NB4 (cell line): Measurements from ENCODE around the gene IQCE.

Experiments used
- DNase-seq: peaks from one replicate; pipeline ENCODE4 v3.0.0; 2010; ENCODE audit warnings: low read depth
- H3K4me3 ChIP-seq: one replicate; pipeline ENCODE4 v1.5.1; 2011; ENCODE audit warnings: mild to moderate bottlenecking, low read depth, low read length, moderate library complexity
- MYC ChIP-seq: IDR thresholded peaks from 2 replicates; pipeline ENCODE4 v1.6.1; 2011; ENCODE audit warnings: low read depth, low read length
- POLR2A ChIP-seq: IDR thresholded peaks from 2 replicates; pipeline ENCODE4 v1.6.1; 2011; ENCODE audit warnings: mild to moderate bottlenecking; ENCODE audit not compliant: insufficient read length; ENCODE audit errors: extremely low read depth
- TF ChIP-seq, protein P1 (sequence below): IDR thresholded peaks from one replicate; pipeline ENCODE4 v1.5.1; 2012; ENCODE audit warnings: low read depth, low read length
- TF ChIP-seq, protein P2 (sequence below): IDR thresholded peaks from 2 replicates; pipeline ENCODE4 v1.6.1; 2011; ENCODE audit warnings: low read depth, low read length

IQCE gene

DNA sequence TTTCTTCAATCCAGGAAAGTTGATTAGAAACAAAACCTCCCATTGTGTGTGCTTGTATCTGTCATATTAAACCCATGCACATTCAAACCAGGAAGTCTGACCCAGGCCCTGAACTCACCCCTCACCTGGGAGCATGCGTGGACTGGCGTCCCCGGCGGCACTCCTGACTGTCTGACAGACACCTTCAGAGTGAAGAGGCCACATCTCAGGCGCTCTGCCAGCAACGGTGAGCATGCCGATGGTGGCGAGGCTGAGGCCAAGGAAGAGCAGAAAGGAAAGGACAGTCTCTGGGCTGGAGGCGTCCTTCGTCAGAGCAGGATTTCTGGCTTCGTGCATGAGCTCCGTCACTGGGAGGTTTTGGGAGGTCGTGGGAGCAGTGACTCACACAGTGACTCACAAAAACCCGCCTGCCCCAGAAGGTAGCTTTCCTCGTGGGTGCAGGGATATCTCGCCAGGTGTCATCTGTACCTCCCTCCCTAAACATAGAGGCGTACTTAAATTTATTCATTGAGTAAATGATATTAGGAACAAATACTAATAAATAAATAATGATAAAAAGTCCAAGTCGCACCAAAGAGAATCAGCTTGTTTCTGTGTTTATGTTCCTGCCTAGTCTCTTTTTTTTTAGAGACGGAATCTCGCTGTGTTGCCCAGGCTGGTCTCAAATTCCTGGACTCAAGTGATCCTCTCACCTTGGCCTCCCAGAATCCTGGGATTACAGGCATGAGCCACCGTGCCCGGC, 13.5 kb downstream of the IQCE start:
- peak; percentile 28 for DNase-seq
- no peak overlapping the region for H3K4me3 ChIP-seq
- TF ChIP-seq, protein P1, sequence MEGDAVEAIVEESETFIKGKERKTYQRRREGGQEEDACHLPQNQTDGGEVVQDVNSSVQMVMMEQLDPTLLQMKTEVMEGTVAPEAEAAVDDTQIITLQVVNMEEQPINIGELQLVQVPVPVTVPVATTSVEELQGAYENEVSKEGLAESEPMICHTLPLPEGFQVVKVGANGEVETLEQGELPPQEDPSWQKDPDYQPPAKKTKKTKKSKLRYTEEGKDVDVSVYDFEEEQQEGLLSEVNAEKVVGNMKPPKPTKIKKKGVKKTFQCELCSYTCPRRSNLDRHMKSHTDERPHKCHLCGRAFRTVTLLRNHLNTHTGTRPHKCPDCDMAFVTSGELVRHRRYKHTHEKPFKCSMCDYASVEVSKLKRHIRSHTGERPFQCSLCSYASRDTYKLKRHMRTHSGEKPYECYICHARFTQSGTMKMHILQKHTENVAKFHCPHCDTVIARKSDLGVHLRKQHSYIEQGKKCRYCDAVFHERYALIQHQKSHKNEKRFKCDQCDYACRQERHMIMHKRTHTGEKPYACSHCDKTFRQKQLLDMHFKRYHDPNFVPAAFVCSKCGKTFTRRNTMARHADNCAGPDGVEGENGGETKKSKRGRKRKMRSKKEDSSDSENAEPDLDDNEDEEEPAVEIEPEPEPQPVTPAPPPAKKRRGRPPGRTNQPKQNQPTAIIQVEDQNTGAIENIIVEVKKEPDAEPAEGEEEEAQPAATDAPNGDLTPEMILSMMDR: no peak
- no peak for TF ChIP-seq POLR2A
- TF ChIP-seq, protein P2, sequence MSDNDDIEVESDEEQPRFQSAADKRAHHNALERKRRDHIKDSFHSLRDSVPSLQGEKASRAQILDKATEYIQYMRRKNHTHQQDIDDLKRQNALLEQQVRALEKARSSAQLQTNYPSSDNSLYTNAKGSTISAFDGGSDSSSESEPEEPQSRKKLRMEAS: no peak
- TF ChIP-seq MYC: no peak

DNA sequence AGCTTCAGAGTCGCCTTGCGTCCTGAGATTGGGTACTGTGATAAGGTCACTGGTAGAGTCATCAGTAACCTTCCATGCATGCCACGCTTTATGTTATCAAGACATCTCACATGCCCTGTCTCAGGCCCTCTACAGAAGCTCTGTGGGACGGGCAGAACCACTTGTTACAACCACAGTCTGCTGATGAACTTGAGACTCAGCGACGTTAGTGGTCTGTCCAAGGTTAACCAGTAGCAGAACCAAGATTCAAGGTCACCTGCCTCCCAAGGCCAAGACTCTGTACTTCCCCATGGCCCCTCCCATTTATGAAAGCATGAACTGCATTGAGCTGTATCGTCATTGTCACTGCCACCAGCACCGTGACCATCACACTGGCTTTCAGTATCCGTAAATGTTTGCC, 15.0 kb downstream of the IQCE start:
- DNase-seq: no peak
- TF ChIP-seq, protein P1: no peak
- TF ChIP-seq, protein P2: no peak
- no peak for TF ChIP-seq POLR2A
- TF ChIP-seq MYC: no peak
- H3K4me3 ChIP-seq: no peak overlapping the region

DNA sequence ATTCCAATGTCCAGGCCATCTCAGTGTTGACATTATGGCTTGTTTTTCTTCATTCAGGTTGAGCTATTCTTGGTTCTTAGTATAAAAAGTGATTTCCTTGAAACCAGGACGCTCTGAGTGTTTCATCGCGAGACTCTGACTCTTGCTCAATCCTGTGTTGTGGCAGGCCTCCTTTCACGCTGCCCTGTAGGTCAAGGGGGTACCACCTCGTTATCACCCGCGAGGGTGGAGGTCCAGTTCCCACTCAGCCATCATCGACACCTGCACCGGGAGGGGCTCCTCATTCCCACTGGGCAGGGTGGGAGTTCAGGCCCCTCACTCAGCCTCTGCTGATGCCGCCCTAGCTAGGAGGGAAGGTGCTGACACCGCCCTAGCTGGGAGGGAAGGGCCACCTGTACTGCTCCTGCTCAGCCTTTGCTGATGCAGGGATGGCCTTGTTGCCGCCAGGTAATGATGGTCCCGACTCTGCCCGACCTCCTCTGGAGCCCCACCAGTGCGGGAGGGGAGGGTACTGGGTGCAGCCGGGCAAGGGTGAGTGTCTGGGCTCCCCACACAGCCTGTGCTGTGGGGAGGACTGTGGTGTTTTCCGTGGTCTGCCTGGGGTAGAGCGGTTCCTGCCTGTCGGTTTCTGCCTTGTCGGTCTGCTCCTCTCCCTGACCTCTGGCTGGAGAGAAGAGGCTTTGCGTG, 16.4 kb downstream of the IQCE start:
- no peak overlapping the region for H3K4me3 ChIP-seq
- TF ChIP-seq, protein P1: no peak
- TF ChIP-seq MYC (no peak), POLR2A (no peak)
- TF ChIP-seq, protein P2: no peak
- peak; percentile 32 for DNase-seq

DNA sequence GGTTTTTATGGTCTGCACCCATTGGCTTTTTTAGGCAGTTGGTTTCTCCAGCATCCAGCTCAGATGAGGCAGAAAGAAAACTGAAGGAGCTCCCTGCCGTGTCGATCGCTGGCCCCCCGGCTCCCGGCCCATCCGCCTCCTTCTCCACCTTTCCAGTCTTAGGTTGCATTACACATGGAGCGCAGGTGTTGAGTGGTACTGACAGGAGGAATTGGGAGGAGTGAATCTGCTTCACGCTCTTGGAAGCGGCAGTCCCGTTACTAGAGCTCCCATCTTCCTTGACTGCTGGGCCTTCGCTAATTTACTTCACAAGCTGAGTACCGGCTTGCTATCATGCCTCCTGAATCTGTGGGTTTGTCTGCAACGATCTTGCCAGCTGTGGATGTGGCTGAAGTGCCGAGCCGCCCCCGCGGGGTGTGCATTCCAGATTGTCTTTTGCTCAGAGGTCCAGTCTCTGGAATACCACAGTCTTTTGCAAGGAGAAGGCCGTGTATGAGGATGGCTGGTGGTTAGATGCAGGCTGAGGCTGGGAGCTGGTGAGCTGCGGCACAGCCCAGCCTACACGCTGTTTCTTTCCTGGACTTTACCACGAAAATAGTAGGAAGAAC, 17.1 kb downstream of the IQCE start:
- DNase-seq: no peak
- H3K4me3 ChIP-seq: no peak overlapping the region
- no peak for TF ChIP-seq POLR2A
- TF ChIP-seq, protein P2: no peak
- TF ChIP-seq MYC: no peak
- TF ChIP-seq, protein P1: no peak

DNA sequence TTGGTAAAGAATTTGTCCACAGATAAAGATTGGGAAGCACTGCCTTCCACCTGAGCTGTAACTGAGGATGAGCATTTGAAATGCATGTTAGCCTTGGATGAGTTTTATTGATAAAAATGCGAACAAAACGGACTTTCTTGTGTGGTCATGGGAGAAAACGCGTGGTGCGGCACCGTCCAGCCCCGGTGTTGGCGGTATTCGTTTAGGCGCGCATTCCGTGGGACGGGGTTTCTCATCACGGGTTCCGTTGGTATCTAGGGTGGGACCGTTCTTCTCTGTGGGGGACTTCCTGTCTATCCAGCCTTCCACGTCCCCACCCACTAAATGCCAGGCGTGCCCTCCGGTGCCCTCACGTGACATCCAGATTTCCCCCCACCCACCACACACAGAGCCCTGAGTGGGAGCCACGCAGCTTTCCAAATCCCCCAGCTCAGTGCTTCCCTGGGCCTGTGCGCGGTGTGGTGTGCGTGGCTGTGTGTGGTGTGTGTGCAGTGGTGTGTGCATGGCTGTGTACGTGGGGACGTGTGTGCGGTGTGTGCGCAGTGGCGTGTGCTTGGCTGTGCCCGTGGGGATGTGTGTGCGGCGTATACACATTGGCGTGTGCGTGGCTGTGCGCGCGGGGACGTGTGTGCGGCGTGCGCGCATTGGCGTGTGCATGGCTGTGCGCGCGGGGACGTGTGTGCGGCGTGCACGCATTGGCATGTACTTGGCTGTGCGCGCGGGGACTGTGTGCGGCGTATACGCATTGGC, 18.1 kb downstream of the IQCE start:
- TF ChIP-seq, protein P2: no peak
- TF ChIP-seq MYC (no peak), POLR2A (no peak)
- TF ChIP-seq, protein P1: no peak
- no peak overlapping the region for H3K4me3 ChIP-seq
- no peak for DNase-seq
